Suprapubic skin (tissue), 3 donors: ENCODE data around the gene PTPRN2.

Experiments
- EP300 ChIP-seq: sonication (generic); formaldehyde crosslinking; IDR thresholded peaks from one replicate; pipeline ENCODE4 v1.6.1; 2017; ENCODE audit warnings: antibody characterized with exemption
- TF ChIP-seq, protein P1 (sequence below), 2 donors: fragments of 200-600 bp in 1 of 2; fragments of 450-650 bp in 1 of 2; sonication (generic) in 1 of 2; IDR thresholded peaks; one replicate each; pipeline ENCODE4 v1.5.1; 2016 to 2019; ENCODE audit warnings: antibody characterized with exemption in 2 of 2, mild to moderate bottlenecking in 1 of 2, moderate library complexity in 1 of 2

DNA sequence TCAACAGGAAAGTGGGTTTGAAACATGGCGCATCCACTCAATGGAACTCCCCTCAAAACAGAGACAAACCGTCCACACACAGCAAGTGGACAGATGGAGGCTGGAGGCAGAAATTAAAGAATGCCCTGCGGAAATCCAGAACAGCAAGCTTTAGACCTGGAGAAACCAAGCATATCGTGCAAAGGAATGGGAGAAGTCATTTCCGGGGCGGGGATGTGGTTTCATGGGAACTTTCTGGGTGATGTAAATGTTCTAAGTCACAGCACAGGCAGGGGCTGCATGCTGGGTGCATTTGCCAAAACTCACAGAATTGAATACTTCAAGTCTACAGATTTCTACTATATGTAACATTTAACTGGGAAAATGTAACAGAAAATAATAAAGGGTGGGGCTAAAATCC, 213.0 kb downstream of the PTPRN2 start:
- no peak for TF ChIP-seq EP300
- TF ChIP-seq, protein P1, sequence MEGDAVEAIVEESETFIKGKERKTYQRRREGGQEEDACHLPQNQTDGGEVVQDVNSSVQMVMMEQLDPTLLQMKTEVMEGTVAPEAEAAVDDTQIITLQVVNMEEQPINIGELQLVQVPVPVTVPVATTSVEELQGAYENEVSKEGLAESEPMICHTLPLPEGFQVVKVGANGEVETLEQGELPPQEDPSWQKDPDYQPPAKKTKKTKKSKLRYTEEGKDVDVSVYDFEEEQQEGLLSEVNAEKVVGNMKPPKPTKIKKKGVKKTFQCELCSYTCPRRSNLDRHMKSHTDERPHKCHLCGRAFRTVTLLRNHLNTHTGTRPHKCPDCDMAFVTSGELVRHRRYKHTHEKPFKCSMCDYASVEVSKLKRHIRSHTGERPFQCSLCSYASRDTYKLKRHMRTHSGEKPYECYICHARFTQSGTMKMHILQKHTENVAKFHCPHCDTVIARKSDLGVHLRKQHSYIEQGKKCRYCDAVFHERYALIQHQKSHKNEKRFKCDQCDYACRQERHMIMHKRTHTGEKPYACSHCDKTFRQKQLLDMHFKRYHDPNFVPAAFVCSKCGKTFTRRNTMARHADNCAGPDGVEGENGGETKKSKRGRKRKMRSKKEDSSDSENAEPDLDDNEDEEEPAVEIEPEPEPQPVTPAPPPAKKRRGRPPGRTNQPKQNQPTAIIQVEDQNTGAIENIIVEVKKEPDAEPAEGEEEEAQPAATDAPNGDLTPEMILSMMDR (IDR thresholded peaks at IDR 0.05) = no peak
